K562 (cell line): Measurements from ENCODE around the gene OSGIN1. TPM values are rescaled to one million over a fixed set of nuclear protein-coding genes. Genes with fewer than 3 reads are reported as not detected.

Experiments used
- ATAC-seq: fragments of 200-7000 bp; cut with Tn5 transposase; 3 replicates; pipeline ENCODE4 v1.9.1; 2020; ENCODE audit warnings: moderate library complexity
- BruUV-seq: library from RNA; stranded (reverse); fragments of 400-500 nt; replicated peaks from 2 replicates; lab custom pipeline; 2021; lab: Mats Ljungman, UMichigan
- CTCF ChIA-PET: fragments of 300-600 bp; formaldehyde crosslinking; extraction: SDS; loops from one replicate; lab custom pipeline; 2021; ENCODE audit warnings: low intra/inter-chr PET ratio; lab: Yijun Ruan, JAX
- POLR2A ChIA-PET: fragments of 300-600, 350-650 bp; sonication (Branson Sonifier 250); formaldehyde crosslinking; extraction: SDS; loops from one replicate; lab custom pipeline; 2021; ENCODE audit warnings: antibody characterized with exemption, inconsistent platforms; lab: Yijun Ruan, JAX
- DNase-seq, 4 experiments: peaks; one replicate each; pipeline versions ENCODE4 v3.0.0 to v3.0.0-alpha.2; 2011 to 2018; ENCODE audit warnings: low spot score in 3 of 4, mixed read lengths in 3 of 4; ENCODE audit errors: extremely low read depth in 1 of 4
- FAIRE-seq: peaks from 2 replicates; lab custom pipeline; 2011; peaks lifted over from hg19 to GRCh38; lab: Jason Lieb, UNC
- H2AFZ ChIP-seq: 2 replicates; pipeline ENCODE4 v1.6.0; 2011; ENCODE audit warnings: low read depth, low read length, control low read depth, inconsistent platforms
- H3K27ac ChIP-seq: fragments of 200-600 bp; 3 replicates; pipeline ENCODE4 v1.8.0; 2011; ENCODE audit warnings: low read depth, mild to moderate bottlenecking, control low read depth, inconsistent platforms, low read length, moderate library complexity, mixed read lengths; ENCODE audit errors: extremely low read depth
- H3K27me3 ChIP-seq, 2 experiments: fragments of 300-600 bp in 1 of 2; 2 replicates in 1 of 2; 3 replicates in 1 of 2; pipeline versions ENCODE4 v1.6.0 to v1.8.0; 2011; ENCODE audit warnings: inconsistent platforms in 2 of 2, low read length in 2 of 2, mild to moderate bottlenecking in 1 of 2, mixed read lengths in 1 of 2, moderate library complexity in 1 of 2; ENCODE audit not compliant: control insufficient read depth in 2 of 2, insufficient read depth in 2 of 2
- H3K36me3 ChIP-seq: fragments of 300-600 bp; 3 replicates; pipeline ENCODE4 v1.8.0; 2011; ENCODE audit warnings: mild to moderate bottlenecking, low read length, inconsistent platforms; ENCODE audit not compliant: control insufficient read depth, insufficient read depth
- H3K4me1 ChIP-seq, 2 experiments: fragments of 200-600 bp in 1 of 2; replicated peaks in 1 of 2; 2 replicates in 1 of 2; 3 replicates in 1 of 2; pipeline versions ENCODE4 v1.5.1 to v1.8.0; 2011; ENCODE audit warnings: inconsistent platforms in 2 of 2, low read length in 2 of 2, mild to moderate bottlenecking in 1 of 2, mixed read lengths in 1 of 2, moderate library complexity in 1 of 2; ENCODE audit not compliant: control insufficient read depth in 2 of 2, insufficient read depth in 2 of 2
- H3K4me2 ChIP-seq: 2 replicates; pipeline ENCODE4 v1.6.1; 2011; ENCODE audit warnings: low read length, control low read depth, inconsistent platforms, mixed read lengths; ENCODE audit not compliant: insufficient read depth
- H3K4me3 ChIP-seq: fragments of 200-600 bp; sonication (generic), shearing (Covaris generic); 2 replicates; pipeline ENCODE4 v1.5.1; 2016; ENCODE audit warnings: control low read depth, inconsistent platforms
- H3K79me2 ChIP-seq: fragments of 200-600 bp; 3 replicates; pipeline ENCODE4 v1.8.0; 2011; ENCODE audit warnings: low read length, inconsistent platforms; ENCODE audit not compliant: control insufficient read depth, insufficient read depth
- H3K9ac ChIP-seq, 2 experiments: 2 replicates each; pipeline versions ENCODE4 v1.6.0 to v1.6.1; 2011; ENCODE audit warnings: low read depth in 2 of 2, low read length in 2 of 2, control low read depth in 1 of 2, inconsistent platforms in 1 of 2, mild to moderate bottlenecking in 1 of 2, mixed read lengths in 1 of 2; ENCODE audit not compliant: insufficient read depth in 1 of 2
- H3K9me1 ChIP-seq: one replicate; pipeline ENCODE4 v1.6.0; 2011; ENCODE audit warnings: inconsistent platforms, mild to moderate bottlenecking, low read length, moderate library complexity; ENCODE audit not compliant: control insufficient read depth, insufficient read depth
- H3K9me3 ChIP-seq: replicated peaks from 2 replicates; pipeline ENCODE4 v1.5.1; 2011; ENCODE audit warnings: low read depth, low read length, inconsistent platforms; ENCODE audit not compliant: control insufficient read depth, insufficient read depth
- H4K20me1 ChIP-seq: replicated peaks from 2 replicates; pipeline ENCODE4 v1.6.1; 2011; ENCODE audit warnings: low read length, inconsistent platforms, mixed read lengths; ENCODE audit not compliant: control insufficient read depth, insufficient read depth
- ARNT ChIP-seq, 2 experiments: fragments of 450-650 bp; IDR thresholded peaks; 2 replicates each; pipeline ENCODE4 v1.6.1; 2016; ENCODE audit warnings: mild to moderate bottlenecking in 1 of 2
- BCOR ChIP-seq: fragments of 450-650 bp; IDR thresholded peaks from 2 replicates; pipeline ENCODE4 v1.6.1; 2016
- IRF2 ChIP-seq: sonication (generic); formaldehyde crosslinking; IDR thresholded peaks from 2 replicates; pipeline ENCODE4 v1.8.1; 2022; ENCODE audit warnings: mild to moderate bottlenecking, missing genetic modification reagents
- KDM1A ChIP-seq, 2 experiments: fragments of 450-650 bp; IDR thresholded peaks; 2 replicates each; pipeline ENCODE4 v1.6.1; 2016; ENCODE audit warnings: mild to moderate bottlenecking in 2 of 2
- NFYB ChIP-seq: IDR thresholded peaks from 2 replicates; pipeline ENCODE4 v1.6.1; 2011; ENCODE audit warnings: mild to moderate bottlenecking, moderate library complexity; ENCODE audit not compliant: insufficient read length; ENCODE audit errors: extremely low read depth
- RBM25 ChIP-seq: fragments of 200-400 bp; formaldehyde crosslinking; IDR thresholded peaks from 2 replicates; pipeline ENCODE4 v1.6.1; 2018; ENCODE audit warnings: low read length, low read depth, moderate library complexity; ENCODE audit not compliant: severe bottlenecking
- ZFP36 ChIP-seq: fragments of 150-350 bp; IDR thresholded peaks from 2 replicates; pipeline ENCODE4 v1.6.1; 2018; ENCODE audit warnings: low read length, low read depth; ENCODE audit not compliant: partially characterized antibody
- ZNF311 ChIP-seq: fragments of 250-450 bp; sonication (Bioruptor Pico); IDR thresholded peaks from 2 replicates; pipeline ENCODE4 v1.4.0; 2020; ENCODE audit warnings: mild to moderate bottlenecking, moderate library complexity
- WGBS: fragments of 100-300 bp; shearing (Covaris generic); methylation state at CpG from one replicate; pipeline ENCODE4 v1.1.6; 2016; ENCODE audit warnings: low coverage, mixed read lengths; ENCODE audit not compliant: insufficient coverage; ENCODE audit errors: missing lambda C conversion rate; 5-methylcytosine and 5-hydroxymethylcytosine counted together
- in situ Hi-C: fragments of 300-500 bp; cut with MboI; formaldehyde crosslinking; loops from 4 replicates; pipeline ENCODE4 v1.15.0; 2018; ENCODE audit warnings: inconsistent platforms, mixed read lengths
- intact Hi-C: fragments of 100-400 bp; cut with micrococcal nuclease; formaldehyde crosslinking; loops from 2 replicates; pipeline ENCODE4 v1.14.2; 2022
- polyA plus RNA-seq, 8 experiments: library from polyadenylated mRNA; depleted of rRNA in 4 of 8; stranded (reverse) in 5 of 8; unstranded in 3 of 8; fragments of >200 nt; fragmentation: Nextera tagmentation in 2 of 8; fragmentation: Illumina TruSeq in 1 of 8; extraction: Ambion mirVana in 2 of 8; extraction: Trizol in 1 of 8; gene quantifications; 2 replicates each; pipeline versions ENCODE4 v1.2.1 to v1.2.3, GENCODE V29; 2011 to 2014; ENCODE audit warnings: inconsistent platforms in 1 of 8, missing spikeins in 1 of 8
- total RNA-seq, 7 experiments: library from RNA; depleted of rRNA in 6 of 7; stranded (reverse); fragments of >200 nt in 6 of 7; fragmentation: Illumina TruSeq in 2 of 7; extraction: Trizol in 2 of 7; gene quantifications; 2 replicates each; pipeline versions ENCODE4 v1.2.1 to v1.2.3, GENCODE V29; 2011 to 2021; ENCODE audit warnings: low replicate concordance in 1 of 7
- TF ChIP-seq, protein P1 (sequence below): fragments of 450-650 bp; IDR thresholded peaks from 2 replicates; pipeline ENCODE4 v1.6.1; 2014; ENCODE audit warnings: low read depth, mild to moderate bottlenecking, moderate library complexity, borderline replicate concordance
- TF ChIP-seq, protein P2 (sequence below): fragments of 250-450 bp; sonication (Bioruptor Pico); IDR thresholded peaks from 2 replicates; pipeline ENCODE4 v1.9.0; 2021; ENCODE audit warnings: mild to moderate bottlenecking, inconsistent platforms

Gene OSGIN1
- total and polyA plus RNA-seq, 9 of the 15 experiments (the other 6 are each of a cell fraction or from before 2014, with no cell fraction given): 0.03 to 3.6 (median 1.6) TPM

- Histone ChIP-seq H3K36me3 (no peaks in the 10 kb centered on the region), H3K27me3 (peaks cover 52 to 78% of the 10 kb centered on the region in 2 experiments), H2AFZ (no peak overlapping the region), H3K9me3 (no peaks in the 10 kb centered on the region), H3K79me2 (no peaks in the 10 kb centered on the region), H3K4me1 (no peaks in the 10 kb centered on the region; a peak in 1 of 5 replicates), H4K20me1 (peaks cover 9% of the 10 kb centered on the region; the same call in 1 of the 2 replicates), H3K9ac (no peak overlapping the region), H3K4me3 (no peak overlapping the region), H3K4me2 (no peak overlapping the region), H3K27ac (no peak overlapping the region), H3K9me1 (no peaks in the 10 kb centered on the region)
- no TSS peak for BruUV-seq
- ATAC-seq: no peak
- TF ChIP-seq NFYB: no peak
- TF ChIP-seq, protein P1, sequence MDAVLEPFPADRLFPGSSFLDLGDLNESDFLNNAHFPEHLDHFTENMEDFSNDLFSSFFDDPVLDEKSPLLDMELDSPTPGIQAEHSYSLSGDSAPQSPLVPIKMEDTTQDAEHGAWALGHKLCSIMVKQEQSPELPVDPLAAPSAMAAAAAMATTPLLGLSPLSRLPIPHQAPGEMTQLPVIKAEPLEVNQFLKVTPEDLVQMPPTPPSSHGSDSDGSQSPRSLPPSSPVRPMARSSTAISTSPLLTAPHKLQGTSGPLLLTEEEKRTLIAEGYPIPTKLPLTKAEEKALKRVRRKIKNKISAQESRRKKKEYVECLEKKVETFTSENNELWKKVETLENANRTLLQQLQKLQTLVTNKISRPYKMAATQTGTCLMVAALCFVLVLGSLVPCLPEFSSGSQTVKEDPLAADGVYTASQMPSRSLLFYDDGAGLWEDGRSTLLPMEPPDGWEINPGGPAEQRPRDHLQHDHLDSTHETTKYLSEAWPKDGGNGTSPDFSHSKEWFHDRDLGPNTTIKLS: no peak
- TF ChIP-seq KDM1A (IDR thresholded peaks at IDR 0.05): peak in 1 of 2 experiments; percentile 28; a peak in 1 of 4 replicates
- TF ChIP-seq IRF2: no peak
- peak; percentile 78 for TF ChIP-seq RBM25
- TF ChIP-seq ZFP36: peak; percentile 73
- TF ChIP-seq ZNF311: no peak
- peak; percentile 80 for TF ChIP-seq BCOR
- TF ChIP-seq ARNT (IDR thresholded peaks at IDR 0.05): no peak
- TF ChIP-seq, protein P2, sequence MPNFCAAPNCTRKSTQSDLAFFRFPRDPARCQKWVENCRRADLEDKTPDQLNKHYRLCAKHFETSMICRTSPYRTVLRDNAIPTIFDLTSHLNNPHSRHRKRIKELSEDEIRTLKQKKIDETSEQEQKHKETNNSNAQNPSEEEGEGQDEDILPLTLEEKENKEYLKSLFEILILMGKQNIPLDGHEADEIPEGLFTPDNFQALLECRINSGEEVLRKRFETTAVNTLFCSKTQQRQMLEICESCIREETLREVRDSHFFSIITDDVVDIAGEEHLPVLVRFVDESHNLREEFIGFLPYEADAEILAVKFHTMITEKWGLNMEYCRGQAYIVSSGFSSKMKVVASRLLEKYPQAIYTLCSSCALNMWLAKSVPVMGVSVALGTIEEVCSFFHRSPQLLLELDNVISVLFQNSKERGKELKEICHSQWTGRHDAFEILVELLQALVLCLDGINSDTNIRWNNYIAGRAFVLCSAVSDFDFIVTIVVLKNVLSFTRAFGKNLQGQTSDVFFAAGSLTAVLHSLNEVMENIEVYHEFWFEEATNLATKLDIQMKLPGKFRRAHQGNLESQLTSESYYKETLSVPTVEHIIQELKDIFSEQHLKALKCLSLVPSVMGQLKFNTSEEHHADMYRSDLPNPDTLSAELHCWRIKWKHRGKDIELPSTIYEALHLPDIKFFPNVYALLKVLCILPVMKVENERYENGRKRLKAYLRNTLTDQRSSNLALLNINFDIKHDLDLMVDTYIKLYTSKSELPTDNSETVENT (CRISPR knock-in tag): no peak
- ChIA-PET POLR2A (interaction anchor here (0.6 to 0.7 kb wide), 2 partner anchors 102 to 1684 kb away, joined by 3 read pairs; partner anchors contain the start of gene GINS2), CTCF (no interaction called here)
- FAIRE-seq: no peak
- 6% methylated on average over 7 of the region's 7 CpGs for WGBS
- in situ Hi-C loops (no loop called here), intact Hi-C loops (no loop called here)
- no peak for DNase-seq
Measured at GRCh38 chr16:84004442-84004841, 51.4 kb downstream of the OSGIN1 start.
